BLaER1 (cell line): Measurements from ENCODE around the gene NSMCE3.
A peak's percentile ranks its signal among the peaks of the same experiment; 100 is the strongest.

Source experiments
- H3K27ac ChIP-seq: shearing (Covaris generic); formaldehyde crosslinking; 2 replicates; pipeline ENCODE4 v1.8.1; 2022
- H3K27me3 ChIP-seq: shearing (Covaris generic); formaldehyde crosslinking; 2 replicates; pipeline ENCODE4 v1.8.1; 2022
- H3K36me3 ChIP-seq: shearing (Covaris generic); formaldehyde crosslinking; 2 replicates; pipeline ENCODE4 v1.8.1; 2022
- H3K4me1 ChIP-seq: shearing (Covaris generic); formaldehyde crosslinking; 2 replicates; pipeline ENCODE4 v1.8.1; 2022
- H3K4me2 ChIP-seq: shearing (Covaris generic); formaldehyde crosslinking; 2 replicates; pipeline ENCODE4 v1.8.1; 2022
- H3K4me3 ChIP-seq: shearing (Covaris generic); formaldehyde crosslinking; 2 replicates; pipeline ENCODE4 v1.8.1; 2022
- H3K9ac ChIP-seq: shearing (Covaris generic); formaldehyde crosslinking; 2 replicates; pipeline ENCODE4 v1.8.1; 2022
- H3K9me3 ChIP-seq: shearing (Covaris generic); formaldehyde crosslinking; 2 replicates; pipeline ENCODE4 v1.8.1; 2022
- H4K20me1 ChIP-seq: shearing (Covaris generic); formaldehyde crosslinking; 2 replicates; pipeline ENCODE4 v1.8.1; 2022
- Cebpa-rat ChIP-seq: shearing (Covaris generic); IDR thresholded peaks from 2 replicates; pipeline ENCODE4 v1.8.1; 2022

The NSMCE3 gene

GRCh38 chr15:29269485-29270168, at the start of gene NSMCE3:
Gene NSMCE3 (minus strand): TSS chr15:29269822. CDS start chr15:29269705, 117 bp downstream.
- peaks cover 38% of the 10 kb centered on the region for H4K20me1 ChIP-seq
- H3K4me1 ChIP-seq = peaks cover 53% of the 10 kb centered on the region
- H3K27me3 ChIP-seq = no peaks in the 10 kb centered on the region
- H3K27ac ChIP-seq = peak within 1 kb of the TSS; percentile 90
- H3K36me3 ChIP-seq = no peaks in the 10 kb centered on the region
- no peak for TF ChIP-seq Cebpa-rat
- peak within 1 kb of the TSS; percentile 92 for H3K4me3 ChIP-seq
- peak within 1 kb of the TSS; percentile 92 for H3K9ac ChIP-seq
- peak within 1 kb of the TSS; percentile 92 for H3K4me2 ChIP-seq
- H3K9me3 ChIP-seq = no peaks in the 10 kb centered on the region

- no peaks in the 10 kb centered on the region for H3K36me3 ChIP-seq
- no peak overlapping the region for H3K27ac ChIP-seq
- H3K9ac ChIP-seq = no peak overlapping the region
- no peaks in the 10 kb centered on the region for H3K4me1 ChIP-seq
- no peaks in the 10 kb centered on the region for H3K27me3 ChIP-seq
- TF ChIP-seq Cebpa-rat = no peak
- H3K4me2 ChIP-seq = no peak overlapping the region
- no peaks in the 10 kb centered on the region for H4K20me1 ChIP-seq
- H3K9me3 ChIP-seq = no peaks in the 10 kb centered on the region
- H3K4me3 ChIP-seq = no peak overlapping the region
Observed at GRCh38 chr15:29316422-29316821, 46.8 kb upstream of the NSMCE3 start.

GRCh38 chr15:29312387-29312786, 42.8 kb upstream of the NSMCE3 start:
- no peak overlapping the region for H3K27ac ChIP-seq
- peaks cover 7% of the 10 kb centered on the region for H3K4me1 ChIP-seq
- H3K9ac ChIP-seq = no peak overlapping the region
- no peaks in the 10 kb centered on the region for H3K27me3 ChIP-seq
- no peaks in the 10 kb centered on the region for H4K20me1 ChIP-seq
- H3K9me3 ChIP-seq = no peaks in the 10 kb centered on the region
- H3K4me3 ChIP-seq = no peak overlapping the region
- no peak overlapping the region for H3K4me2 ChIP-seq
- no peak for TF ChIP-seq Cebpa-rat
- H3K36me3 ChIP-seq = no peaks in the 10 kb centered on the region

GRCh38 chr15:29311696-29312095, 42.1 kb upstream of the NSMCE3 start:
- H4K20me1 ChIP-seq = no peaks in the 10 kb centered on the region
- H3K9ac ChIP-seq = no peak overlapping the region
- H3K27me3 ChIP-seq = no peaks in the 10 kb centered on the region
- no peaks in the 10 kb centered on the region for H3K36me3 ChIP-seq
- H3K4me3 ChIP-seq = no peak overlapping the region
- no peak overlapping the region for H3K4me2 ChIP-seq
- no peak for TF ChIP-seq Cebpa-rat
- peaks cover 7% of the 10 kb centered on the region for H3K4me1 ChIP-seq
- H3K9me3 ChIP-seq = no peaks in the 10 kb centered on the region
- H3K27ac ChIP-seq = no peak overlapping the region

- no peak overlapping the region for H3K4me3 ChIP-seq
- H4K20me1 ChIP-seq = no peaks in the 10 kb centered on the region
- H3K4me2 ChIP-seq = no peak overlapping the region
- H3K36me3 ChIP-seq = no peaks in the 10 kb centered on the region
- no peak overlapping the region for H3K9ac ChIP-seq
- H3K27ac ChIP-seq = no peak overlapping the region
- no peak for TF ChIP-seq Cebpa-rat
- peaks cover 7% of the 10 kb centered on the region for H3K4me1 ChIP-seq
- no peaks in the 10 kb centered on the region for H3K27me3 ChIP-seq
- no peaks in the 10 kb centered on the region for H3K9me3 ChIP-seq
Observed at GRCh38 chr15:29309139-29309538, 39.5 kb upstream of the NSMCE3 start.

GRCh38 chr15:29308299-29308698, 38.7 kb upstream of the NSMCE3 start:
- H3K9me3 ChIP-seq = no peaks in the 10 kb centered on the region
- H3K36me3 ChIP-seq = no peaks in the 10 kb centered on the region
- no peak overlapping the region for H3K9ac ChIP-seq
- no peaks in the 10 kb centered on the region for H4K20me1 ChIP-seq
- no peak for TF ChIP-seq Cebpa-rat
- H3K27ac ChIP-seq = no peak overlapping the region
- H3K4me2 ChIP-seq = no peak overlapping the region
- peaks cover 7% of the 10 kb centered on the region for H3K4me1 ChIP-seq
- H3K27me3 ChIP-seq = no peaks in the 10 kb centered on the region
- H3K4me3 ChIP-seq = no peak overlapping the region

GRCh38 chr15:29305556-29305955, 35.9 kb upstream of the NSMCE3 start:
- Histone ChIP-seq H3K9ac (no peak overlapping the region), H3K27me3 (no peaks in the 10 kb centered on the region), H3K36me3 (no peaks in the 10 kb centered on the region), H4K20me1 (no peaks in the 10 kb centered on the region), H3K4me3 (no peak overlapping the region), H3K4me2 (no peak overlapping the region), H3K27ac (no peak overlapping the region), H3K9me3 (no peaks in the 10 kb centered on the region), H3K4me1 (peaks cover 7% of the 10 kb centered on the region)
- TF ChIP-seq Cebpa-rat = no peak

GRCh38 chr15:29302871-29303270, 33.2 kb upstream of the NSMCE3 start:
- no peak for TF ChIP-seq Cebpa-rat
- Histone ChIP-seq H4K20me1 (no peaks in the 10 kb centered on the region), H3K9me3 (no peaks in the 10 kb centered on the region), H3K27me3 (no peaks in the 10 kb centered on the region), H3K36me3 (no peaks in the 10 kb centered on the region), H3K4me1 (no peaks in the 10 kb centered on the region), H3K9ac (no peak overlapping the region), H3K4me2 (no peak overlapping the region), H3K27ac (no peak overlapping the region), H3K4me3 (no peak overlapping the region)

- Histone ChIP-seq H3K4me1 (no peaks in the 10 kb centered on the region), H3K9me3 (no peaks in the 10 kb centered on the region), H3K4me2 (no peak overlapping the region), H3K27ac (no peak overlapping the region), H3K27me3 (no peaks in the 10 kb centered on the region), H3K9ac (no peak overlapping the region), H3K36me3 (no peaks in the 10 kb centered on the region), H4K20me1 (no peaks in the 10 kb centered on the region), H3K4me3 (no peak overlapping the region)
- TF ChIP-seq Cebpa-rat = no peak
Observed at GRCh38 chr15:29299784-29300183, 30.2 kb upstream of the NSMCE3 start.

- H3K4me3 ChIP-seq = no peak overlapping the region
- no peaks in the 10 kb centered on the region for H3K4me1 ChIP-seq
- H3K27me3 ChIP-seq = no peaks in the 10 kb centered on the region
- no peak overlapping the region for H3K9ac ChIP-seq
- no peaks in the 10 kb centered on the region for H3K36me3 ChIP-seq
- H3K9me3 ChIP-seq = no peaks in the 10 kb centered on the region
- TF ChIP-seq Cebpa-rat = no peak
- H3K27ac ChIP-seq = no peak overlapping the region
- H4K20me1 ChIP-seq = no peaks in the 10 kb centered on the region
- no peak overlapping the region for H3K4me2 ChIP-seq
Observed at GRCh38 chr15:29299331-29299730, 29.7 kb upstream of the NSMCE3 start.
